NCI-H226 (cell line): Measurements from ENCODE around the gene TNFAIP1.
"Not testable (repeated sequence)": the region's sequence is repeated elsewhere in the genome, so short reads cannot be mapped to it uniquely, and the experiment has no call there.

Experiments used
- DNase-seq: peaks from one replicate; pipeline ENCODE4 v3.0.0-alpha.2; 2015

TNFAIP1 gene

DNA sequence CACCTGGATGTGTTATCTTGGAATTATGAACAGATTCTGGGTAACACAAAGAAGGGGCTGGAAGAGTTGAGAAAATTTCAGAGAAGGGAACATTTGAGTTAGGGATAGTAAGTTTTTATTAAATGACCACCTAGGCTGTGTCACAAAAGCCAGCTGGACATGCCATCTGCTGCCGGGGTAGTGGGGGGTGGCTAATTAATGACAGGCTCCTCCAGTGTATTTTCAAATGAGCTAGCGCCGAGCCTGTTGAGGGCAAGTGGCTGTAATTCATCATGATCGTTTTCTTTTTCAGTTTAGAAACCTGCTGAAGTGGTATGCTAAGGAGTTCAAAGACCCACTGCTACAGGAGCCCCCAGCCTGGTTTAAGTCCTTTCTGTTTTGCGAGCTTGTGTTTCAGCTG is 10.3 kb upstream of the TNFAIP1 start:
- no peak for DNase-seq

DNA sequence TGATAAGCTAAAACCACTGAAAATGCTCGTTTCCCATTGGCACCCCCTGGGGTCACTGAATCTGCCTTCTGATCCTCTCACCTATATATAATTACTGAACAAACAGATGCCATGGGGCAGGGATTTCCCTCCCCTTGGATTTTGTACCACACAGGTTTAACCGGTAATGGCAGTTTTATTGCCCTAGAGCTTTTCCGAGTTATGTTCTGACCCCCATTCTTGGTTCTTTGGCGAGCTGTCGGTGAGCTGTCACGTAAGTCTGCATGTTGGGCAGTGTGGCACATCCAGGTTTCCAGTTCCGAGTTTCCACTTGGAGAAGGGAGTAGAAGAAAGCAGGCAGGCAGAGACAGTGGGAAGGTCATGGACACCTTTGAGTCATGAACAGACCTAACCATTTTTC is 9.4 kb upstream of the TNFAIP1 start:
- no peak for DNase-seq

DNA sequence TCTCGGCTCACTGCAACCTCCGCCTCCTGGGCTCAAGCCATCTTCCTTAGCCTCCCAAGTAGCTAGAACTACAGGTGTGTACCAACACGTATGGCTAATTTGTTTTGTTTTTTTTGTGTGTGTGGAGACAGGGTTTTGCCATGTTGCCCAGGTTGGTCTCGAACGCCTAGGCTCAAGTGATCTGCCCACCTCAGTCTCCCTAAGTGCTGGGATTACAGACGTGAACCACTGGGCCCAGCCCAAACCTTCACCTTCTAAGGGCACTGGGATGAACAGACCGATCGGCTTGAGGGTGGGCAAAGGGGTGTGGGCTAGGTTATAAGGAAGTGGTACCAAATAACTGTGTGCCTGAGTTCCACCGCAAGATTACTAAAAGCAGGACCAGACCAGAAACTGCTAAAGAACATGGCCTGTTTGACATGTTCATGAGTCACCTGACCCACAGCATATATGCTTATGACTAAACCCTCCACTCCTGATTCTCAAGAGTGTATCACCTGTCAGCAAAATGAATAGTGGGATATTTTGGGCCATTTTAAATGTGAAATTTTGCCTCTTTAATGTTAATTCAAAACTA is 8.4 kb upstream of the TNFAIP1 start:
- no peak for DNase-seq

DNA sequence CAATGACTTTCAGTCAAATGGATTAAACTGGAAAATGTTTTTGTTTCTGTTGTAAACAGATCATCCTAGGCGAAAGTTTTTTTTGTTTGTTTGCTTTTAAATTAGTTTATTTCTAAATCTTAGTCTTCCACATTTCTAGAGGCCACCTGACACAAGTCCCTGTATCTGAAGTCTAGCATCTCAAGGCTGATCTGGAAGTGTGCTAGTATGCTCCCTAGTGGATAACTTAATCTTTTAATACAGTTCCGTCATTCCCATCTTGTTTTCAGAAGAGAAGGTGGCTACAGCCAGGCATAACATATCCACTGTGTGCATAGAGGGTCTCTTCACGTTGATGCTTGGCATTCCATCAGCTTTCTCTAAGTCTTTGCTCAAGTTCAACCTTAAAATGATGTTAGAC is 7.9 kb upstream of the TNFAIP1 start:
- no peak for DNase-seq

DNA sequence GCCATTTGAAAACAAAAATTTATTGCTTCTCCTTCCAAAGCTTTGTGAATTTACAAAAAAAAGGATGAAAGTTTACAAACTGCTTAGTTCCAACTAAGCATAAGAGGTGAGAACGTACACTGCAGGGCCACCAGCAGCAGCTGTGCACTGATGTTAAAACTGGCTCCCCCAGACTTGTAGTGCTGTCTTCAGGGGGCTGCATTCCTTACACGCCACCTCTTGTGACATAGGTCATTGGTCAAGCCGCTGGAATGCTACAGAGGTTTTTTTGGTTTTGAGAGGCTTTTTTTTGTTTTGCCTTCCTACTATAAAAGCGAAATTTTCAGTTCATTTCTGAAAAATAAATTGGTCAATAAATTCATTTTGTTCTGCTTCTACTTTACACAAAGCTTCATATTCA is 7.2 kb upstream of the TNFAIP1 start:
- DNase-seq, result no peak

DNA sequence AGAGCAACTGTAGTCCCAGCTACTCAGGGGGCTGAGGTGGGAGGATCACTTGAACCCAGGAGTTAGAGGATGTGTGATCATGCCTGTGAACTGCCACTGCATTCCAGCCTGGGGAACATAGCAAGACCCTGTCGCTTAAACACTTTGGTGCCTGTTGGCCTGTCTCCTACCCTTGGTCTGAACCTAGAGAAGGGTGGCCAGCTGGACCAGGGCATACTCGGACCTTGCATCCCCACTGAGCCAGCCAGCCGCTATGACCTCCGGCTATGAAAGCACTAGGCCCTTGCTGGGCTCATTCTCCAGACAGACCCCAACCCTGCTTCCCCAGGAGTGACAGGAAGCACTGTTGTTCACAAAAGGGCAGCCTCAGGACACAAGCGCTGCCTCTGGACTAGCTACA is 4.9 kb upstream of the TNFAIP1 start:
- DNase-seq, result no peak

DNA sequence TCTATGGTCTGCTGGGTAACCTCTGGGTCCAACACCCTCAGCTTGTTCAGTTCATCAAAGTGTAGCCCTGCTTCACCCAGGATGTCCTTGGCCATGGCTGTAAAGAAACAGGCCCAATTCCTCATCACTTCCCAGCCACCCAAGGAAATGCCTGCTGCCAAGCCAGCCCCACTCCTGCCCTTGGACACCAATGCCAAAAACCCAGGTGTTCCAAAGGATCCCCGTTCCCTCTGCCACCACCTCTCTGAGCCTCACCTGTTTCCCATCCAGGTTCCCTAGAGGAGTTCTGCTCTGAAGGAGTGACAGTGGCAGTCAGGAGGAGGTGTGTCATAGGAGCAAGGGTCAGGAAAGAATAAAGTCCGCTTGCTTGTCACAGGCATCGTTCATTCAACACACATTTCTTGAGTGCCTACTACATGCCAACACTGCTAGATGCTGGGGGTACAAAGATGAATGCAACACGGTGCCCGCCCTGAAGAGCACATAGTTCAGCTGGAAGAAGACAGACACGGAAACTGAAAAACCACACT is 3.6 kb upstream of the TNFAIP1 start:
- DNase-seq, result no peak

DNA sequence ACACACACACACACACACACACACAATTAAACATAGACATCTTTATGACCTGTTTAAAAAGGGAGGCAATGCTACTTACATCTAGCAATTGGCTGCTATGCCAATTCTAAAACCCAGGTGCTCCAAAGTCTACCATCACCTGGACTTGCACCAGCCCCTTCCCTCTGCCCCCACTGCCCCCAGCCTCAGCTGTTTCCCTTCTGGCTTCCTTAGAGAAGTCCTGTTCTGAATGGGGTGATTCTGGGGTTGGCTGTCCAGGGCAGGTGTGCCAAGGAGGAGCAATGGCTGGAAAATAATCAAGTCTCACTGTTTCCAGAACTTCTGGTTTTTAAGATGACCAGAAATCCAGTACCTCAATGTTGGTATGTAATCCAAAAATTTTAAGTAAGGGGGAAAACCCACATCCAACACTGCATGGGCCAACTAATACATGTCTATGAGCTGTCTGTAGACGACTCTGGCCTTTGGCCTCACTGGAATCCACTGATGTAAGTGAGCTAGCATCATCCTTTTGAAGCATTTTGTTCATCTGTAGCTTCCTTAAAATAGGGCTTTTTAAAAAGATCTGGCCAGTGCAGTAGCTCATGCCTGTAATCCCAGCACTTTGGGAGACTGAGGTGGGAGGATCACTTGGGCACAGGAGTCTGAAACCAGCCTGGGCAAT is 2.3 kb upstream of the TNFAIP1 start:
- DNase-seq, result no peak

DNA sequence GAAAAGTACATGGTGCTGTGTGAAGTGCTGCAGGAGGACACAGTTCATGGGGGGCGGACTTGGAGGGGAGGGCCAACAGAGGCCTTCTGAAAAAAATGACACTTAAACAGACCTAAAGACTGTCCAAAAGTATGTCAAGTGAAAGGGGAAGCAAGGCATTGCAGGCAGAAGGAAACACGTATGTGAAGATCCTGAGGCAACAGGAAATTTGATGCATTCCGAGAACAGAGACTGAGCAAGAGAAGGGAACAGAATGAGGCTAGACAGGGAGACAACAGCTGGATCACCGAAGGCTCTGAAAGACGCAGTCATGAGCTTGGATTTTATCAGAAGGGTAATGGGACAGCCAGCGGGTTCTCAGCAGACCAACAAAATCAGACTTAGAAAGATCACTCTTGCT is 1.4 kb upstream of the TNFAIP1 start:
- DNase-seq, result no peak

DNA sequence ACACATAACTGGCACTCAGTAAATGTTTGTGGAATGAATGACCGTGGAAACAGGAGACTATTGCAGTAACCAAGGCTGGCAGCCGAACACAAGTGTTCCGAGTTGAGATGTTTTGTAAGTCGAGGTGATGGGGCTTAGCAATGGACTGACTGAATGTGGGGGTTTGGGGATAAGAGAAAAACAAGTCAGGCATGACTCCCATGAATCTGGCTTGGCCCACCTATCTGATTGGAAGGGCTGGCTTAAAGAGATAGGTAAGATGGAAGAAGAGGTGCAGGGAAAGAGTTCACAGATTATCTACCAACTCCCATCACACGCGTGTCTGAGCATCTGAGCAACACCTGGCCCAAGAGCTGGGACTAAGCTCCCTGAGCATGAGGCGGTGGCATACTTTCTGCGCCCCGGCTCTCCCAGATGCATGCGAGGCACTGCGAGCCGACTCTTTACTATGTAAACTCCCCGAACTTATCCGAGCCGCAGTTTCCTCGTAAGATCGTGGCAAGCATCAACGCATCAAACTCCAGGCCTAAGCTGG is 828 bp upstream of the TNFAIP1 start:
- no peak for DNase-seq

DNA sequence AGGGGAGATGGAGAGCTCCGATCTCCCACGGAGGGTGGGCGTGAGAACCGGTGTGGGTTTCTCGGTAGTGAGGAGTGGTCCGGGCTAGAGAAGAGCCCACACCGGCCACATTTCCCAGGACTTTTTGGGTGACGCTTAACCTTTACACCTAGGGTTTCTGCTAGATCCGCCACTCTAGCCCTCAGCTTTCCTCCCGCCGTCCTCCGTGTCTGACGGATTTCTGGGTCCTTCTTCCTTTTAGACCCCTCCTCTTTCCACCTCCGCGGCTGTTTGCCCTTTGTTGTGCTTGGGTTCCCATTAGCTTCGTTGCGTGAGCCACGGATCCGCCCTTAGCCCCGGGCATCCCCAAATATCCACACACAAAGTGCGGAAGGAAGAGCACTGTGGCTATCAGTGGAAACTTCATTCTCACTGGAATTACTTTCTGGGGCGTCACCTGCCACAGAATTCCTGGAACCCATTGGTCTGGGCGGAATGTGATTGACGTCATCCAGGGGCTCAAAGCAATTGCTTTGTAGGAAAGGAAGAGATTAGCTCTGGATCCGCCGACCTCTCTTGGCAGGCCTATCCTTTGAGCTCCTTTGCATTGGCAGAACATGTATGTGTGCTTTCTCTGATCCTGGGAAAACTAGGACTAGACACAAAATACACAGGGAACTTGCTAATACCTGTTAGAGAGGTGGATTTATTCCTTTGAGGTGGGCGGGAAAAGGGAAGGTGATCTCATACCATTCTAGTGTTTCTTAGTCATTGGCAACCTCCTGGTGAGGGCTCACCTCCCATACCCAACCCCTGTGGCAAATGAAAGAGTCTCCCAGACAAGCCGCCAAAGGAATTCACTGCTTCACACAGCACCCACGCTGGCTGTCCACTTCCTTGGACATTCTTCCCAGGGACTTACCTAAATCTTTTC is 654 bp downstream of the TNFAIP1 start:
- peak; percentile 97 for DNase-seq

DNA sequence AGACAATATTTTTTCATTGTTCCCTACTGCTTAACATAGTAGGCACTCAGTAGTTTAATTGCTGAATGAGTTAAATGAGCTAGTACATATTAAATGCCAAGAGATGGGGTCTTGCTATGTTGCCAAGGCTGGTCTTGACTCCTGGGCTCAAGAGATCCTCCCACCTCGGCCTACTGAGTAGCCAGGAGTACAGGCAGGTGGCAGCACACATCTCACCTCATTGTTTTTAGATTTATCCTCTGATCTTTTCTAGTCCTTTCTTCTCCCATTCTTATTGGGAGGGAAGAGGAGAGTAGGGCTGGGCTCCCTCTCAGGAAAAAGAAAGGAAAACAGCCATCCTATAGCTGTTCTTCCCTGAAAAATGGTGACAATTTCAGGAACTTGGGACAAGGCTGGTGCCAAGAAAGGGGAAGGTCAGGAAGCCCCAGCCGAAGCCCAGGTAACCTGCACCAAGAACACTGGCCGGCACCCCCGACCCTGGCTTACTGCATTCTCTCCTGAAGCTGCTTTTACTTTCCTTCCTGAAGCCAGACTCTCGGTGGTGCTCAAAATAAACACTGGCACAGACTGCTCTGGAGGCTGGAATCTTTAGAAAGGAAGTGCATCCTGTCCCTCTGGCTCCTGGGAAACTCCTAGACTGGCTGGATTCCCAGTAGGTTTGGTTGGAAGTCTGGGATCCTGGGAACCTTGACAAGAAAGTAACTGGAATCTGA is 2.7 kb downstream of the TNFAIP1 start:
- DNase-seq, result peak; percentile 91

DNA sequence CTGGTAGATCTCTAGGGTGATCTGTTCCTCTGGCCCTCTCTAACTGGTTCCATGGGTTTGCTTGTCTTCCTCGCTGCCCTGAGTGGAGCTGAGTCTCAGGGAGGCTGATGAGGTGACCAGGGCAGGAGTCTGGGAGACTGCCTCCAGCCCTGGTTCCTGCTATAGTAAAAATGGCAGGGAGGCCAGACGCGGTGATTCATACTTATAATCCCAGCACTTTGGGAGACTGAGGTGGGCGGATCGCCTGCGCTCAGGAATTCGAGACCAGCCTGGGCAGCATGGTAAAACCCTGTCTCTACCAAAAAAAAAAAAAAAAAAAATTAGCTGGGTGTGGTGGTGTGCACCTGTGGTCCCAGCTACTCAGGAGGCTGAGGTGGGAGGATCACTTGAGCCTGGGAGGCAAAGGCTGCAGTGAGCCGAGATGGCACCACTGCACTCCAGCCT is 3.2 kb downstream of the TNFAIP1 start:
- not testable (repeated sequence) for DNase-seq

DNA sequence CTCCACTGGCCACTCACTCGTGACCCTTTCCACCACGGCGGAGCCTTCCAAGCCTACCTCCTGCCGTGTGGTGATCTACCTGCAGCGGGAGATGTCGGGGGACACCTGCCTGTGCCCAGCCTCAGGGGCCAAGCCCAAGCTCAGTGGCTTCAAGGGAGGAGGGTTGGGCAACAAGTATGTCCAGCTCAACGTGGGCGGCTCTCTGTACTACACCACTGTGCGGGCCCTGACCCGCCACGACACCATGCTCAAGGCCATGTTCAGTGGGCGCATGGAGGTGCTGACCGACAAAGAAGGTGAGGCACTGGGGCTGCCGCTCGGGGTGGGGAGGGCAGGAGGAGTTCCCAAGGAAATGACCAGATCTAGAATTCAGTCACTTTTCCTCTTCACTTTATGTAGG is 3.9 kb downstream of the TNFAIP1 start:
- no peak for DNase-seq

DNA sequence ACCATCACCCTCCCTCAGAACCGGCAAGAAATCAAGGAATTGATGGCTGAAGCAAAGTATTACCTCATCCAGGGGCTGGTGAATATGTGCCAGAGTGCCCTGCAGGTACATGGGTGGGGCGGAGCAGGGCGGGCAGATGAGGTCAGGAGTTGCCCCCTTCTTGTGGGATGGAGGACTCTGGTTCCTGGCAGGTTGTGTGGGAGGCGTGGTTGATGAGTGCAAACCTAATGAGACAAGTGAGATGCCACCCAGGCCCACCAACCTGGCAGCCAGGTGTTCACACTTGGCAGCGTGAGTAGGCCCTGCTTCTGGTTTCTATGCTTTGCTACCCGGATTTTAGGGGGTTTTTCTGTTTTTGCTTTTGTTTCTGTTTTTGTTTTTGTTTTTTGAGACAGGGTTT is 4.8 kb downstream of the TNFAIP1 start:
- DNase-seq, result no peak

DNA sequence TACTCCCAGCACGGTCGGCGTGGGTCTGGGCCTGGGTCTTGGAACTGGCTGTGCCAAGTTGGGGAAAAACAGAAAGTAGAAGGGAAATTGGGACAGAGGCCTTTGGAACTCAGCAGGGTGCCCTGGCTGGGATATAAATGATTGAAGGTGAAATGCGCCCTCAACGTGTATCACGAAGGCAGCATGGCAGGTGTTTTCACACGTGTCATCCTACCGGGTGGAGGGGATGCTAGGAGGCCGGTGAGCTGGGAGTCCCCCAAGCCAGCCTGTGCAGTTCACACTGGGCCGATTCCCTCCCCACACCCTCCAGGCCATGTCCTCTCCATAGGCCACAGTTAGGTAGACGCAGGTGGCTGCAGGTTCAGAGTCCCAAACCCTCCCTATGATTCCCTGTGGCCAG is 6.0 kb downstream of the TNFAIP1 start:
- DNase-seq, result no peak

DNA sequence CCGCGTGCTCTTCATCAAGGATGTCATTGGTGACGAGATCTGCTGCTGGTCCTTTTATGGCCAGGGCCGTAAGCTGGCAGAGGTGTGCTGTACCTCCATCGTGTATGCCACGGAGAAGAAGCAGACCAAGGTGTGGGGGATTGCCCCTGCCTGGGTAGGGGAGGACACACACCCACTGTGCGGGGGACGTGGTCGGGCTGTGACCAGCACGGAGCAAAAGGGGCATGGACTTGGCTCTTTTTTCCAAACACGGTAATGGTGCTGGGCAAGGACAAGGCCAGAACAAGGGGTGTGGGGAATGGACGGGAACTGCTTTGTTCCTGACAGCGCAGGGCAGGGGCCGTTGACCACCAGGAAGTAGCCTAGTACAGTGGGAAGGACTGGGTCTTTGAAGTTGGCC is 6.8 kb downstream of the TNFAIP1 start:
- DNase-seq, result no peak

DNA sequence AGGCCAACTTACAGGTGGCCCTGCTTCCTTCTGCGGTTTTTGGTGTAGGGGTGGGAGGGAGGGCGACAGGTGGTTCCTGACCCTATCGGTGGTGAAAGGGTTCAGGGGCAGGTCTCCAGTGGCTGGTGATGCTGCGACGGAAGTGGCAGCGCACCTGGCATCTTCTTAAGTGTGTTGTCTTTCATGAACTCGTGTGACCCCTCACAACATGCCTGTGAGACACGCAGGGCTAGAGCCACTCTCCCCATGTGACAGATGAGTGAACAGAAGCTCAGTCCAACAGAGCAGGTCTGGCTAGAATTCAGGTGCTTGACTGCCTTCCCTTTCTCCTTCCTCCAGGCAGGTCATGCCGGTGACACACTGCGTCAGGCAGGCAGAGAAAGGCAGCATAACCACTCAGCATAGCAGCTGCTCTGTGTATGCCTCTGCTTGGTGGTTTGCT is 8.0 kb downstream of the TNFAIP1 start:
- DNase-seq, result no peak

DNA sequence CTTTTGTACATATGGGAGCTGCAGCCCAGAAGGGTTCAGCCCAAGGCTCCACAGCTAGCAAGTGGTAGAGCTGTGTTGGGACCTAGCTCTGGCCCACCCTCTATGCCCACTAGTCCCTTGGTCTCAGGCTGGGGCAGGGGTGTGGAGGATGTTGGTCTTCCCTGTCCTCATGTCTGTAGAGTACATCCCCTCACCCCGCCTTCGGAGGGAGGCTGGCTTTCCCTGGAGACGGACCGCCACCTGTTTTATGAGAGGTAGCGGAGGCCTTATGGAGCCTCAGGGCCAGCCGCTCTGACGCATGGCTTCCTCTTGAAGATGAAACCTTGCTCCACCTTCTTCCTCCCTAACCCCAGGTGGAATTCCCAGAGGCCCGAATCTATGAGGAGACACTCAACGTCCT is 8.4 kb downstream of the TNFAIP1 start:
- no peak for DNase-seq

DNA sequence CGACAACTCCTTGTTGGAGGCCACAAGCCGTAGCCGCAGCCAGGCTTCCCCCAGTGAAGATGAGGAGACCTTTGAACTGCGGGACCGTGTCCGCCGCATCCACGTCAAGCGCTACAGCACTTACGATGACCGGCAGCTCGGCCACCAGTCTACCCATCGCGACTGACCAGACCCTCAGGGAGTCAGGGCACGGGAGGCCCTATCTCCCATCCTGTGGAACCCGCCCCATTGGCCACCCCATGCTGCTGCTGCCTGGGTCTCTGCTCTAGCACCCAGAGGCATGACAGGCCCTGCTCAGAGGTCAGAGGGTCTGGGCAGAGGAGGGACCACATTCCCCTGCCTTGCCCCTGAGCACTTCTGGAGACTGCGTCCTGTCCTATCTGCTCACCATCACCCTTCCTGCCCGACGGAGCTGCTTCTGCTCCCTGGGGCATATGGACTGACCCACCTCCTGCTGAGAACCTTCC is 8.9 kb downstream of the TNFAIP1 start:
- DNase-seq, result no peak

DNA sequence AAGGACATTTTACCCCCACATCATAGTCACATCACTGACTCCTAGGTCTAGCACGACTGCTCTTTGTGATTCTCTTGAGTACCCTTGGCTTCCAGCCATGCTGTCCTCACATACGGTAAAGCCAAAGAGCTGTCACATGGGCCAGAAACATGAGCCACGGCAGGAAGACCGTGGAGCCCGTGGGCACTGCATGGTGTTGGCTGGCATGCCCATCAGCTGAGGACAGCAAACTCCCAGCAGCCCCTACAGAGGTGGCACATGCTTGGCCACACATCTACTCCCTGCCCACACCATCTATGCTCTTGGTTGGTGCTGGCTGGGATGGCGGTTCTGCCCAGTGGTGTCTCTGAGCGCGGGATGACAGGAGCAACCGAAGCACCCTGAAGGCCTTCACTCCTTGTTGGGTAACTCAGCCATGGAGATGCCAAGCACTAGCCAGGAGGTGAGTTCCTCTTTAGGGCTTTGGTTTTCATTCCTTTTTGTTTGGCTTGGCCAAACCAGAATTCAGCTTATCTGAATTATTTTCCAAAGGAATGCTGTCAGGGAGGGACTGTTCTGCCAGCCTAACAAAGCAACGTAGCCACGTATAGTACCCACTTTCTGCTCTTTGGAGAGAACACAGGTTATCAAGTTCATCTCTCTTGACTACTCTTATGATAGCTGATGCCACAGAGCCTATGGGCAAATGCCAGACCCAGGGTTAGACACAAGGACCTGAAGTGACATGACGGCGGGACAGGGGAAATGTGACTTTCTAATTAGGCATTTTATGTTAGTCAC is 10.0 kb downstream of the TNFAIP1 start:
- DNase-seq, result peak; percentile 56

DNA sequence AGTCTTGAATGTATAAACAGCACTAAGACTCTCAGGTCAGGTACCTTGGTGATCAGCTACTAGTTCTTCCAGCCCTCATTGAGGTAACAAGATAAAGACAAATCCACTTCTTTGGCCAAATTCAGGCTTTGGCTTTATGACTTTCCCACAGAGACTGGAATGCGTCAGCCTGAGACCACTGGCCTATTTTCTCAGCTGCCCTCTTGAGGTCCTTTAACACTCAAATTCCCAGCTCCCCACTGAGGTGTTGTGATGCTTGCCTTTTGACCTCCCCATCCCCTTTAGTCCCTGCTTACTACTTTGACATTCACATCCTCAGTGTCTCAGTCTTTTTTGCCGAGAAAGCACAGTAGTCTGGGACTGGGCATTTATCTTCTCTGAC is 10.6 kb downstream of the TNFAIP1 start:
- DNase-seq, result no peak
